LoVo (cell line): ENCODE measurements around the gene MIS12.
A peak's percentile ranks its signal among the peaks of the same experiment; 100 is the strongest.

Experiments
- DNase-seq: peaks from one replicate; pipeline ENCODE4 v3.0.0-alpha.2; 2016; ENCODE audit warnings: low spot score

MIS12 gene, protein sequence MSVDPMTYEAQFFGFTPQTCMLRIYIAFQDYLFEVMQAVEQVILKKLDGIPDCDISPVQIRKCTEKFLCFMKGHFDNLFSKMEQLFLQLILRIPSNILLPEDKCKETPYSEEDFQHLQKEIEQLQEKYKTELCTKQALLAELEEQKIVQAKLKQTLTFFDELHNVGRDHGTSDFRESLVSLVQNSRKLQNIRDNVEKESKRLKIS

DNA sequence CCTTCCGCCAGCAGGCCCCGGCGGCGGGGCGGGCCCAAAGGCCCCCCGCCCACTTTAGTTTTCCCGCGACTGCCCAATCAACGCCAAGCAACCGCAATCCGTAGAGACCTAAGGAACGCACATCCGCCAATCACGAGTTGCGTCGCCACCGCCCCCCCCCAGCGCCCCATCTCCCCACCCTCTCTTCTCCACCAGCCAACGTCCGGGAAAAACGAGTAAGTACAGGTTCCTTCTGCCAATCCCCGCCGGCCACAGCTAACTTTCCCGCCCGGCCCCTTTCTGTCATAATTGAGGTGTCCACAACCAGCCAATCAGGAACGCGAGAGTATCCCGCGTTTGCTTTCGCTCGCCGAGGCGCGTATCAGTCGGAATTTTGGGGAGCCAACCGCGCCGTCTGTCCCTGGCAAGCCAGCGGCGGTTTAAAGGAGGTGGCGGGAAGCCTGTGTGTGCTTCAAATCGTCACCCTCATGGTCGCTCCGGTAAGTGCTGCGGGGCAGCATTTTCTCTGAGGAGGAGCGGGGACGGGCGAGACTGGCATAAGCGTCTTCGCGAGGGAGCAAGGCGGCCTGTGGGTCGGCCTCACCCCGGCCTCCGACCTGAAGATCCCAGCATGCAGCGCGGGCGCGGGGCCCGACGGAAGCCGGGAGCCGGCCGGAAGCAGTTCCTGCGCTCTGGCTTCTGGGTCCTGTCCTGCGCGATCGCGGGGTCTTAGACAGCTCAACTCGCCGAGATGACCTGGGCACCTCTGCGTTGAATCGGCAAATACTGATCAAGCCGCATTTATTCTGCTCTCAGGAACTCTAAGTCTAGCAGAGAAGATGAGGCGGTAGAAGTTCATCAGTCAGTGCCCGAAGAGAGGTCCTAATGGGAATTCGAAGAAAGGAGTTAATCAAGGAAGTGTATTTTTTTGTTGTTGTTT is at the start of gene MIS12:
TSS of gene MIS12 (plus strand) at position 361 of the 919 bp plus-strand sequence. CDS start 2,297 bp downstream, outside the sequence.
- DNase-seq: peak; percentile 99

DNA sequence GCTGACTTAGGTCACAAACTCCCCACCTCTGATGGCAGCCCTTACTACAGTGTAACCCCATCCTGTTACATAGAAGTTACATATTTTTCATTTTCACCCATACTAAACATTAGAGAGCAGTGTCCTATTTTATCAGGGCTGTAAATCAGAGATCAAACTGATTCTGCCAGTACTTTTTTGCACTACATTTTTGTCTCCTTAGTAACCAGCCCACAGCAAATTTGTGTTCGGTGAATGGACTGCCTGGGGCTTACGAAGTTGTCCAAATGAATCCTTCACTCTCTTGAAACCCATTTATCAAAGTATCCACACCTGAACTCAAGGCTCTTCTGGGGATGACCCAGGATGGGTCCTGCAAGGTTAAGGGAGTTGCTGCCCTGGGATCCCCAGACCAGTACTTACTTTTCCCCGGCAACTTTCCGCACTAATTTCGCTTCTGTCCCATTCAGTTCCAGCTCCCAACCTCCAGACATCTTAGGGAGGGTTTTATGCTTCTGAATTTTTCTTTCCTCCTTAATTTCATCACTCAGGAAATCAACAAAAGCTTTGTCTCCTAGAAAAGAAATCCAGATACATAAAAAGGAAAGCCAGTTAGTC is 48.5 kb upstream of the MIS12 start:
- DNase-seq: peak; percentile 12

DNA sequence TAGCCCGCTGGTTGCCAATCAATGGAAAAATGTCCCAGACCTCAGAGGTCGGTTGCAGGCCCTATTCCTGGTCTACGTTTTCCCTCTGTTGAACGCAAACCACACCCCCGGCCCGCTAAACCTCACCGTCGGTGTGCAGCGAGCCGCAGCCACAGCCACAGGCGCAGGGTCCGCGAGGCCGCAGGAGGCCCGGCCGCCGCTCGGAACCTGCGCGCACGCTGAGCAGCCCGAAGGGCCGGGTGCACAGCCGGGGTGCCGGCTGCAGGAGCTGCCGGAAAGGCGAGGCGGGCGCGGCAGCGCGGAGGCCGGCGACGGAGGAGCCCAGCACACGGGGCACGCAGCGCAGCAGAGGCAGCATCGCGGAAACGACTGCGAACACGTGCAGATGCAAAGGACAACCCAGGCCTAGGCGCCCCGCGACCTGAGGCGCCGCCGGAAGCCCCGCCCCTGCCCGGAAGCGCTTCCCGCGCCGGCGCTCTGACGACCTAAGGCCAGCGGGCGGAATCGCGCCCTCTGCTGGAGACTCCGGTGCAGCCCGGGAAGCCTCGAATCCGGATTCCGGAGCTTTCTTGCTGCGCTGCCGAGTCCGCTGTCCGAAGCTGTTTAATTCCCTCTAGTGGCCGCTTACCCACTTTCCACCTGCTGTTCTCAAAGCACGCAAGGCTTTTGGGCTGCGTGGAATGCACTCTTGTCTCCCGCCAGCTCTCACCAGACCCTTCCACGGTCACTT is 47.5 kb upstream of the MIS12 start, which contains the start of gene C1QBP:
TSS of gene C1QBP (minus strand) at position 440 of the 730 bp plus-strand sequence. CDS start at position 358, 82 bp downstream.
- peak; percentile 95 for DNase-seq

DNA sequence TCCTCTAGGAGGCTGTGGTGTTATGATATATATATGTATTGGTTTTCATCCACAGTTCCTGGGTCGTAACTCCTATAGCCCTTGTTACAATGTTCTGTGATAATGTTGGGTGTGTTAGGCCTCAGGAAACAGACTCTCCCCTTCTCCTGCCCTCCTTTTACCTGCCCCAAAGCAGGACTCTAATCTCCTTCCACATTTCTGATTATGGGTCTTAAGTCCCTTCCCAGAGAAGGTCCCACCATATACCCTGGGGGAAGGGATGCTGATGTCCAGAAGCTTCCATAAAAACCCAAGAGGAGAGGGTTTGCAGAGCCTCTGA is 47.0 kb upstream of the MIS12 start:
- no peak for DNase-seq

DNA sequence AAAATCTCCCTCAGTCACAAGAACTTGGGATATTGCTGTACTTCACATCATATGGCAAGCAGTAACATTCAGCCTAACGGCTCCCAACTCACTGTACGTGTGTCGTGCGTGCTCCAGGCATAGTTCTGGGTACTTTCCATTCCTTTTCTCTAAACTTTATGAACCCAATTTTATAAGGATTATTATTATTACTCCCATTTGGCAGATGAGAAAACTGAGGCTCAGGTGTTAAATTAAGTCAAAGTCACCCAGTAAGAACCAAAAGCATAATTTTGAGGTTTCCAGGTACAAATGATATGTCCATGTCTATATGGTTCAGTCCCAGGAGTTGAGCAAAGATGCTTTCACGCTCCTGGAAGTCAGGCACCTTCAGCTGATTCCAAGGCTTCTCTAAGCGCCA is 42.6 kb upstream of the MIS12 start:
- no peak for DNase-seq

DNA sequence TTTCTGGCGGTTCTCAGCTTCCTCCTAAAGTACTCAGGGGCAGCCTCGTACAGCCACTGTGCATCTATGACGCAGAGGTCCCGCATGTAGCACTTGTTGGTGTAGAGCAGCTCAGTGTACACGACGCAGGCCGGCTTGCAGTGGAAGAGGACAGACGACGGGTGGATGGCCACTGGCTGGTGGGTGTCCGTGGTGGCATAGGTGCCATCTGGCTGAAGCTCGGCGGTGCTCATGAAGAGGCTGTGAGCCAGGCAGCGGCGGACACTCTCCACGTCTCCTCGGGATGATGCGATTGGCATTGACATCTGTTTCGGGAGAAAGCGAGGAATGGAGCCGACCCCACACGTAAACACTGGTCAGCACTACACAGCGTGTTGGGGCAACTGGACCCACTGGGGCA is 42.2 kb upstream of the MIS12 start:
- DNase-seq: no peak

DNA sequence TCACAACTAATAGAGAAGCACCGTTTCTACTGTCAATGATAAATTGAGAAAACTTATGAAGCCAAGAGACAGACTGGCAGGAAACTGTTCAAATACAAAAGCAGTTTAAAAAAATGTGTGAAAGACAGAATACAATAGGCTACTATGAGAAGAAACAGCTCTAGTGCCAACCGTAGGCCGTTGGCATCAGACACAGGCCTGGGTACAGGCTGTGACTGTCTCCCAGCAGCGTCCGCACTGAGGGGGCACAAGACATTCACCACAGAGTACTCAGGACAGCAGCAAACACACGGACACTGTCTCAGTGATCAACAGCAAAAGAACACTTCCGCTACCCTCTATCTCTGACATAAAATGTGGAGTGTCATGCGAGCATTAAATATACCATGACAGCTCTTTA is 39.6 kb upstream of the MIS12 start:
- no peak for DNase-seq

DNA sequence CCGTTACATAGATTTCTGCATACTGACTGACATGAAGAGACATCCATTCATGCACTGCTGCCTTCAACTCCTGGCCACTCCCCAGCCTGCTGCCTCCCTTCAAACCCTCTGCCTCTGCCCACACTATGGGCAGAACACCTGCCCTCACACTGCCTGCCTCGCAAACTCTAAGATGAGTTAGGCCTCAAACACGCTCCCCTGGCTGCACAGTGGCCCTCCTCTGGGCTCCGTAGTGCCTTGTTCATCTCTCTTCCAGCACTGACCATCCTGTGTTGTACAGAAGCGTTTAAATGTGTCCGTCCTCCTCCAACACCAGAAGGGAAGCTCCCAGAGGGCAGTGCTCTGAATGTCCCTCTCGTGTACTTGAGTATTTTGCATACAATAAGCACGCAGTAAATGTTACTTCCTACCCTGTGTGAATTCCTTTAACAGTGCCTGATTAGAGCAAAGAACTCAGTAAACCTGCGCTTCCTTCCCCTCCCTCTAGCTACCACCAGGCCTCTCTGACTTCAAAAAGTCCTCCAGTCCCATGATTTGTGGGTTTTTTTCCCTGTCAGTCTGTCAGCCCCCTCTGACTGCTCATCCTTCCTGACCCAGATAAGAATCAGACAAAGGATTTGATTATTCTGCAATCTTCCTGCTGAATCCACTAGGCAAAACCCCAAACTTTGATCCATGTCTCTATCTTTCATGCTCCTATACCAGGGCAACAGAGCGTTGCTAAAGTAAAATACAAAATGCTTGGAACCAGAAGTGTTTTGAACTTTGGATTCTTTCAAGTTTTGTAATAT is 21.5 kb upstream of the MIS12 start:
- no peak for DNase-seq

DNA sequence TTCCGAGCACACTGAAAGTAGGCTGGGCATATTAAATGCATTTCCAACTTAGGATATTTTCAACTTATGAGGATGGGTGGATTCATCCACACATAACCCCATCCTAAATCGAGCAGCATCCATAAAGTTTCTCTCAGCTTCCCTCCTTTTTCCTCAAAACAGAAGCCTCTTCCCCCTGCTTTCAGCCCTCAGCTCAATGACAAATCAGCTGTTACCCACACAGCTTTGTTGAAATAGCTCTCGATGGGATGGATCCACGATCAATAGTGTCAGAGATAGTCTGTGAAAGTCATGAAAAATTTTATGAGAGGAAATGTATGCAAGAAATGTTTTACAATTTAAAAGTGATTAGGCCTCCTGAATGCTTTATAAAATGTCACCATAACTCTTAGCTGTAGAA is 20.1 kb upstream of the MIS12 start:
- no peak for DNase-seq

DNA sequence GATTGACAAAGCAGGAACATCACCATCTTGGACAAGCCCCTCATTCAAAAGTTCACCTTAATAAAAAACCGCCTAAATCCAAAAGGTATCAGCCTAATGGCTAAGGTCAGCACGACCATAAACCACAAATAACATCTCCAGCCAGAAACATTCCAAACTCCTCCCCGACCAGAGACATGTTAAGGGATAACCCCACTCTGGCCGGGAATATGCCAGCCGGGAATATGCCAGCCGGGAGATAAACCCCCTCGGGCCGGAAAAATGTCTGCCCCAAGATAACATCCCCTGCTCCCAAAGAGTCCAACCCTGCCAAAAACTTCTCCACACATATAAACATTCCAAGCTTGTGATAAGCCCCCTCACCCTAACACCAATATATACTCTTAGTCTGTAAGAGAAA is 18.9 kb upstream of the MIS12 start:
- no peak for DNase-seq

DNA sequence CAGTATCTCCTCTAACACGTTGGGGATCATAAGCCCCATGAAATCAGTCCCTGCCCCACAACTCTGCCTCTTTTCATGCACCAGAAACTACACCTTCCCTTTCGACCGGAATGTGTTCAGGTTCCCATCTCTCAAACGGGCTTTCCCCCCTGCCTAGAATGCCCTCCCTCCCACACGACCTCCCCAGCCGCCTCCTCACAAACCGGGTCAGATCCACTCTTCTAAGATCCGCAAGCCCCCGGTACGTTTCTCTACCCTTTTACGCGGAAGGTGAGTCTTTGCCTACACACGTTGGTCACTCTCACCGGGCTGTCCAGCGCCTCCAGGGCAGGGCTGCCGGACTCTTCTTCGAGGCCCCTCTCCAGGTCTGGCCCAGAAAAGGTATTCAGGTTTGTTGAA is 18.3 kb upstream of the MIS12 start:
- DNase-seq: no peak

DNA sequence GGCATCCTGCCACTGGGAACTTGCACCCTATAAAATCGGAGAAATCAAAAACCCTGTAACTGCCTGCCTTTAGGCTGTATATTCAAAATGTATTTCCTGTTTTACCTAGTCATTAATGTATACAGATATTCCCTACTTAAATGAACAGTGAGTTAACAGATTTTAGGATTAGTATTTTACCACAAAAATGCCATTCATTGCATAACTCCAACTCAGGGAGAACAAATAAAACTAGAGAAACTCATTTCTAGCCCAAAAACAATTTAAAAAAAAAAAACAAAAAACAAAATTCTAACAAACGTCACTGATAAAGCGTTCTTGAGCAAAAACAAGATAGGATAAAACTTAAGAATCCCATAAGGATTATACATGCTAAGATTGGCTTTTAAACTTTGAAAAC is 13.9 kb upstream of the MIS12 start:
- DNase-seq: no peak

DNA sequence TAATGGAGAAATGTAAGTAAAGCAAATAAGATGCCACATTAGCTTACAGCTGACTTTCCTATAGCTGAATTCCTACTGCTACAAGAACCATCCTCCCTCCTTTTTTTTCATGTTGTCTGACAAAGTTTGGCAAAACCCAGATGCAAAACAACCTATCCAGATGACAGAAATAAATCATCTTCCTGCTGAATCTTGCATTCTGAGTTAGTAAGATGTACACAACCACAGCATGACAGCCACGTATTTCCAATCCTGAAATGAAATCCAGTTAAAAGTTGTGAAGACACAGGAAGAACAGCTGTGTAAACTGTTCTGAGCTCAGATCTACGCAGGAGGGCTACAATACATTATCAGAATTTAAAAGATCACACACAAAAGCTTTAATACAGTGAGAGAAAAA is 12.5 kb upstream of the MIS12 start:
- no peak for DNase-seq

DNA sequence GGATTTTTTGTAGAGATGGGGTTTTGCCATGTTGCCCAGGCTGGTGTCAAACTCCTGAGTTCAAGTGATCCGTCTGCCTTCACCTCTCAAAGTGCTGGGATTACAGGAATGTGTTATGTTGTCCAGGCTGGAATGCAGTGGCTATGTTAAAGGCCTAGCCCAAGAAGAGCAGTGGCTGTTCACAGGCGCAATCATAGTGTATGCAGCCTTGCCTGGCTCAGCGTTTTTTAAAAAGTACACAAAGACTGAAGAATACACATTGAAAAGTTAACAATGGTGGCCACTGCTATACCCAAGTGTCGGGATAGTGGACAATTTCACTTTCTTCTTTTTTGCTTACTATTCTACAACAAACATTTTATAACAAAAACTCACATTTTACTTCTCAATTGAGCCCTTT is 7.4 kb upstream of the MIS12 start:
- no peak for DNase-seq

DNA sequence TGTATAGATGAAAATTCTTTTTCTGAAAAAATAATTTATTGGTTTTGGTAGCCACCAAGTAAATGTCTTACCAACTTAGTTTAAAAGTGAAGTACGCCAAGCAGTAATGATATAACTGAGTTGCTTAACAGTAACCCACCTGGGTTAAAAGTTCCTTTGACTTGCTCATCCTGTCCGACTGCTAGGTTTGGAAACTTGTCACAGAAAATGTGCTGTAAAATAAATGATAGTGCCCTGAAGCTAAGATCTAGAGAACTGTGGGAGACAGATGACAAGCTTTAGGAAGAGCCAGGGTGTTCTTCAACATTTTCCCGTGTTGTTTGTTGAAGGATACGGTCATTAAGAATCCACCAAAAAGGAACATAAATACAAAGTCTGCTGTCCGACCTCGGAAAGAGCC is 5.4 kb upstream of the MIS12 start:
- DNase-seq: no peak

DNA sequence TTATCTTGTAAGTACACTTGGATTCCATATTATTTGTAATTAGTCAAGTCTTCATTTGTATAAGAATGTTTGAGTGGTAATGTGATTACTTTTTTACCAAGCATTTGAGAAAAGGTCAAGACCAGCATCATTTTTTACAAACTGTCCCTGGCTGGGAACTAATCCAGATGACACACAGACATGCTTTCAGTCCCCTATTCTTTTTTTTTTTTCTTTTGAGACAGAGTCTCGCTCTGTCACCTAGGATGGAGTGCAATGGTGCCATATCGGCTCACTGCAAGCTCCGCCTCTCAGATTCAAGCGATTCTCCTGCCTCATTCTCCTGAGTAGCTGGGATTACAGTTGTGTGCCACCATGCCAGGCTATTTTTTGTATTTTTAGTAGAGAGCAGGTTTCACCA is 4.9 kb upstream of the MIS12 start:
- DNase-seq: no peak

DNA sequence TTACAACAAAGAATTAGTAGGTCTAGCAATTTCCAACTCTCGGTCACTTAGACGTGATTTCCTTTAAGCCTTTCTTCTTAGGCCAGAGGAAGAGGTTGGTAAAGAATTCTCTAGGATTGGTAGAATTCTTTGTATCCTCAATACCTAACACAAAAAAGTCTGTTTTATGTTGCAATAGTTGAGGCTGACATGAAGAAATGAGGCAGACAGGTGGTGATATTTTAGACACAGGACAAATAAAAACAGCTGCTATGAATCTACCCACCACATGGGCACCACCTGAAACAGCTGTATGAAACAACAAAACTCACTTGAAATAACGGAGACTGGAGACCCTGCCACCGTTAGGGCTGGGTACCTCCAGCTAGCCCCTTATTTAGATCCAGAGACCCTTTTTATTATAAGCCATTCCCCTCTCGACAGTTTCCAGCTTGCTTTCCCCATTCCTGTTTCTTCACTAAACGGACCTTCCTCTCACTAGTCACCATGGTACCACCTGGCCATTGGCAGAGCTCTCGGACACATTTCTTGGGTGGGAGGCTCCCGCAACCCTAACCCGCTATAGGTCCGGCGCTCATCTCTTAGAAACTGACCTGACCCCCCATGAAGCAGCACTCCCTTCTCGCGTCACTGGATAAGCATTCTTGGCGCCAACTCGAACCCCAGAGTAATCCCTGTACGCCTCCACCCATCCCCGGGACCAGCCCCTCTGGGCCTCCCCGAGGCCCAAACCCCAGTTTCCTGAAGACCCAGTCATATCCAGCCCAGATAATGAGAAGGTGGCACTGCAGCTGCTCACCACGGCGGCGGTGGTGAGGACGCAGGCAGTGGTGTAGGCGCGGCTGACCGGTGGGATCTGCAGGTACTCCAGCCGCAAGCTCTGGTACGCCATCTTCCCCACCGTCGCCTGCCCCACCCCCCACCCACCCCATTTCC is 828 bp upstream of the MIS12 start, which contains the start of gene DERL2:
TSS of gene DERL2 (minus strand) at position 909 of the 936 bp plus-strand sequence. CDS start at position 892, 17 bp downstream.
- DNase-seq: peak; percentile 44

DNA sequence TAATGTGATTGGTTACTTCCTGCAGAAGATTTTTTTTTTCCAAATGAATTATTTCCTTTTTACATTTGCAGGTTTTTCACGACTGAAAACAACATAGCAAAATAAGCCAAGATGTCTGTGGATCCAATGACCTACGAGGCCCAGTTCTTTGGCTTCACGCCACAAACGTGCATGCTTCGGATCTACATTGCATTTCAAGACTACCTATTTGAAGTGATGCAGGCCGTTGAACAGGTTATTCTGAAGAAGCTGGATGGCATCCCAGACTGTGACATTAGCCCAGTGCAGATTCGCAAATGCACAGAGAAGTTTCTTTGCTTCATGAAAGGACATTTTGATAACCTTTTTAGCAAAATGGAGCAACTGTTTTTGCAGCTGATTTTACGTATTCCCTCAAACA is 2.4 kb downstream of the MIS12 start:
- DNase-seq: no peak

DNA sequence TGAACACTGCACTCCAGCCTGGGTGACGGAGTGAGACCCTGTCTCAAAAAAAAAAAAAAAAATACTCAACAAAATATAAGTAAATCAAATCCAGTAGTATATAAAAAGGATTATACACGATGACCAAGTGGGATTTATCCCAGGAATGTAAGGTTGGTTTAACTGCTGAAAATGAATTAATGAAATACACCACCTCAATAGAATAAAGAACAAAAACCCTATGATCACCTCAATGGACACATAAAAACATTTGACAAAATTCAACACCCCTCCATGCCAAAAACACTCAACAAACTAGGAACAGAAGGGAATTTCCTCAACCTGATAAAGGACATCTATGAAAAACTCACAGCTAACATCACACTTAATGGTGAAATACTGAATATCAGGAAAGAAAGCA is 6.6 kb downstream of the MIS12 start:
- DNase-seq: no peak

DNA sequence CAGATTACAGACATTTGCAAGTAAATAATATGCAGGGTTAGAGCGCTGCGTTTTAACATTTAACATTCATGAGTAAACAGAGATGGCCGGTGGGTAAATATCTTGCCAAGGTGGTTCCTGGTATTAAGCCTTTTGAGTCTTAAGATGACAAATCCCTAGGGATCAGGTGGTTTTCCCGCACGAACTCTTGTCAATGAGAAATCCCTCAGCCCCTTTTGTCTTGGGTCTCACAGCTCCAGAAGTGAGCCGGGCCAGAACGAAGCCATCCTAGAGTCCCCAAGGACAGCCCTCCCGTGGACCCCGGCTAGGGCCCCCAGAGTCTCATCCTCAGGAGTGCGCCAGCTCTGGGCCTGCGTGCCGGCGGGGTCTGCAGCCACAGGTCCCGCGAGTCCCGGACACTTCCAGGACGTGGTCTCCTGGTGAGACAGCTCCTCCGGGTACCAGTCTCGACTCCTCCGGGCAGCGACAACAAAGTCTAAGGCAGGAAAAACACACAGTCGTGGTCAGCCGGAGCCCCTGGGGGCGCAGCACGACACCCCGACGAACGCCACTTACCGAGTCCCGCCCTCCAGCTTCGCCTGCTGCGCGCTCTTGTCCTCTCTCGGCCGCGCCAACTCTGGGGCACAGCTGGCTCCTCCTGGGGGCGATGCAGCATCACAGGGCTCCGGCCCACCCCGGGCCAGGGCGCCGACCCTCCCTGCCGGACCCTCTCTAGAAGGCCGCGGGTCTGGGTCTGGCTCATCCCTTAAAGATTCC is 13.3 kb downstream of the MIS12 start:
- DNase-seq: no peak
